GM10248 (cell line): Measurements from ENCODE around the gene GTSE1.

Experiments
- CTCF ChIA-PET: fragments of 300-600 bp; sonication (Branson Sonifier 250); formaldehyde crosslinking; extraction: SDS; loops from one replicate; lab custom pipeline; 2021; ENCODE audit warnings: antibody characterized with exemption; lab: Yijun Ruan, JAX
- POLR2A ChIA-PET: fragments of 350-650 bp; sonication (Branson Sonifier 250); formaldehyde crosslinking; extraction: SDS; loops from one replicate; lab custom pipeline; 2020; ENCODE audit warnings: antibody characterized with exemption; lab: Yijun Ruan, JAX
- DNase-seq: peaks from one replicate; pipeline ENCODE4 v3.0.0; 2012; ENCODE audit errors: extremely low spot score
- TF ChIP-seq, protein P1 (sequence below): IDR thresholded peaks from 2 replicates; pipeline ENCODE4 v1.5.1; 2012; ENCODE audit warnings: mild to moderate bottlenecking, low read depth; ENCODE audit errors: extremely low read depth, missing control alignments, control extremely low read depth

The GTSE1 gene

DNA sequence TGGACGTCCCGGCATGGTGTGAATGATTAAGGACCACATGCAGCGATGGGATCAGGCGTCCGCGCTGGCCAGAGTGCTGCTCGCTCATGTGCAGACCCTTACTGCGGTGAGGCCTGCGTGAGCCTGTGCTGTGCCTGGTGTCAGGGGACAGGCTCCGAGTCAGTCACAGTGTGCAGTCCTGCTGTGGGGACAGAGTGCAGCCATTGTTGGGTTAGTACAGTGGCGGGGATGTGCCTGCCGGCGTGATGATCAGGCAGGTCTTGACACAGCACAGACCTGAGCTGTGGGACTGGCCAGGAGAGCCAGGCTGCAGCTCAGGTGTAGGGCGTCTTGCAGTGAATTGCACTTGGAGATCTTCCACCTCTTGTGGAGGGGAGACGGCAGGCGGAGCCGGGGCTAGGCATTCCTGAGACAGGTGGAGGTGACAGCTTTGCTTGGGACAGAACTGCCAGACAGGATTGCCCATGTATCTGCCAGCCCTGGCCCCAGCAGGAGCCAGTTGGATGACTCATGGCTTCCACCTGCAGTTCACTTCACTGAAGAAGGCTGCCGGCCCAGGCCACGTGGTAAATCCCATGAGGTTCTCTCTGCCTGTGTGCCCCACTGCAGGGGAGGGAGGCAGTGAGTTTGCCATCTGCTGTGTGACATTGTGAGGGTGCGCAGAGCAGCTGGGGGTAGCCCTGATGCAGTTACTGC lies 56.2 kb downstream of the GTSE1 start:
- no peak for DNase-seq
- ChIA-PET CTCF (interaction anchor here (0.9 to 1.6 kb wide), 2 partner anchors 15 to 189 kb away, joined by 4 to 5 read pairs; no protein-coding TSS in a partner anchor), POLR2A (interaction anchor here (0.6 kb wide), 1 partner anchor 13 kb away, joined by 3 read pairs; no protein-coding TSS in a partner anchor)
- TF ChIP-seq, protein P1, sequence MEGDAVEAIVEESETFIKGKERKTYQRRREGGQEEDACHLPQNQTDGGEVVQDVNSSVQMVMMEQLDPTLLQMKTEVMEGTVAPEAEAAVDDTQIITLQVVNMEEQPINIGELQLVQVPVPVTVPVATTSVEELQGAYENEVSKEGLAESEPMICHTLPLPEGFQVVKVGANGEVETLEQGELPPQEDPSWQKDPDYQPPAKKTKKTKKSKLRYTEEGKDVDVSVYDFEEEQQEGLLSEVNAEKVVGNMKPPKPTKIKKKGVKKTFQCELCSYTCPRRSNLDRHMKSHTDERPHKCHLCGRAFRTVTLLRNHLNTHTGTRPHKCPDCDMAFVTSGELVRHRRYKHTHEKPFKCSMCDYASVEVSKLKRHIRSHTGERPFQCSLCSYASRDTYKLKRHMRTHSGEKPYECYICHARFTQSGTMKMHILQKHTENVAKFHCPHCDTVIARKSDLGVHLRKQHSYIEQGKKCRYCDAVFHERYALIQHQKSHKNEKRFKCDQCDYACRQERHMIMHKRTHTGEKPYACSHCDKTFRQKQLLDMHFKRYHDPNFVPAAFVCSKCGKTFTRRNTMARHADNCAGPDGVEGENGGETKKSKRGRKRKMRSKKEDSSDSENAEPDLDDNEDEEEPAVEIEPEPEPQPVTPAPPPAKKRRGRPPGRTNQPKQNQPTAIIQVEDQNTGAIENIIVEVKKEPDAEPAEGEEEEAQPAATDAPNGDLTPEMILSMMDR = no peak

DNA sequence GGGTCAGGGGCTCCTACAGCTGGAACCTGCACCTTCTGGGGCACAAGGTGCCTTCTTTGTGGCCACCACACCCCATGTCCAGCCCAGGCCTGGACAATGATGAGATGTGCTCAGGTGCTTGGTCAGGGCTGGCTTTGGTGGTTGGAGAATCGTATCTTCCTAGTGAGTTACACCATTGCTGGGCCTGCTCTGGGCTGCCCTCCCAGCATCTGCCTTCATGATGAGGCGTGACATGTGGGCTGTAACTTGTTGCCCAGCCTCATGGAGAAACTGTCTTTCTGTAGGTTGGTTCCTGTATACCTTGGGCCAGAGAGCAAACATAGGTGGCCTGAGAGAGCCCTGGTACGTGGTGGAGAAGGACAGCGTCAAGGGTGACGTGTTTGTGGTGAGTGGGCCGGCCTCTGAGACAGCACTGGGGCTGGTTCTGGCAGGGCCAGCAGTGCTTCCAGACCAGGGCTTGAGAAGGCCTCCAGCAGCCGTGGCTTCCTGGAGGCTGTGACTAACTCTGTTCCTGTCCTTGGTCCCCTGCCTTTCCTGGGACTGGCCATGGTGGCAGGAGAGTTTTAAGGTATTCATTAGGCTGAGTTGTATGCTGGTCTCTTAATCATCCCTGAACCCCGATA lies 56.9 kb downstream of the GTSE1 start:
- CTCF ChIA-PET = interaction anchor here (0.9 to 1.6 kb wide), 4 partner anchors 14 to 189 kb away, joined by 4 to 8 read pairs (median 5); no protein-coding TSS in a partner anchor
- DNase-seq = no peak
- TF ChIP-seq, protein P1 = no peak
- POLR2A ChIA-PET = interaction anchor here (0.6 kb wide), 1 partner anchor 14 kb away, joined by 3 read pairs; no protein-coding TSS in a partner anchor

DNA sequence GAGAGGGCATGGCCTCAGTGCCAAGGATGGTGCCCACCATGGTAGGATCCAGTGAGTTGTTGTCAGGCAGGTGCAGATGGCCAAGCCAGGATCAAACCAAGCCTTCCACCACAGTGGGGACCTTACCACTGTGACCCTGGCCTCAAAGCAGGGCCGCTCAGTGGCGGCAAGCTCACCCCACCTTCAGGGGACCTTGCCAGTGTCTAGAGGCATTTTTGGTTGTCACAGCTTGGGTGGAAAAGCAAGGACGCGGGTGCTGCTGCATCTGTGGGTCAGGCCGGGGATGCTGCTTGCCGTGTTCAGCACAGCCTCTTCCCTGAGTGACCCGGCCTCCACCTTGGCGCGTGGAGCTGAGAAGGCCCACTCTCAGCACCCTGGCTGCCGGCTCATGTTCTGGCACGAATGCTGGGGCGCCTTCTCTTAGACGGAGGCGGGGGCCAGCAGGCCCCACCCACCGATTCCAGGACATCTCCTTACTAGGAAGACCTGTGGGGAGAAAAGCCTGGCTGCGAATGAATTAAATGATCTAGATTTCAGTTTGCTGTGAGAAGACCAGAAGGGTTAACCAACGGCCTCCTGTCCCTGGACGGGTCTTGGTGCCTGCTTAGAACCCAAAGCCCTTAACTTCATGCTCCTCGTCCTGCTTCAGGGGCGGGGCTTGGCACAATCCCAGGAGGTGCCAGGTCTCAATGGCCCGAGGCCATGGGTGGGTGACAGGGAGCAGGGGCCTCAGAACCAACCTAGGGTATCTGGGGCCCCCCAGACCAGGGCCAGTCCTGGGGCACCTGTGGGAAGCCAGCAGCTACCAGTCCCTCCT lies 57.7 kb downstream of the GTSE1 start:
- TF ChIP-seq, protein P1 = no peak
- CTCF ChIA-PET = interaction anchor here (1.1 to 1.6 kb wide), 3 partner anchors 13 to 188 kb away, joined by 5 to 8 read pairs (median 5); no protein-coding TSS in a partner anchor
- DNase-seq = no peak
- POLR2A ChIA-PET = no interaction called here

DNA sequence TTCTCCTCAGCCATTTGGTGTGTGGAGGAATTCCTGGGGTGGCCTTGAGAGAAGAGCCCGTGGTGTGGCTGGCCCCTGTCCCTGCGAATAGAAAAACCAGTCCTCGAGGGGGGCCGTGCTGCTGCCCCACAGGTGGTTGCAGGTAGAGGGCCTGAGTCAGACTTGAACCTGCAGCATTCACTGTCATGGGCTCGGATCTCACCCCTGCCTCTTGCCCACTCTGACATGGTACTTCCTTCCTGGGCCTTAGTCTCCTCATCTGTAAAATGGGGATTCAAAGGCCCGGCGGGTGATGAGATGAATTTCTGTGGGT lies 58.3 kb downstream of the GTSE1 start:
- TF ChIP-seq, protein P1 = no peak
- ChIA-PET CTCF (interaction anchor here (1.0 to 1.9 kb wide), 5 partner anchors 12 to 189 kb away, joined by 3 to 8 read pairs (median 4); no protein-coding TSS in a partner anchor), POLR2A (no interaction called here)
- DNase-seq = no peak

DNA sequence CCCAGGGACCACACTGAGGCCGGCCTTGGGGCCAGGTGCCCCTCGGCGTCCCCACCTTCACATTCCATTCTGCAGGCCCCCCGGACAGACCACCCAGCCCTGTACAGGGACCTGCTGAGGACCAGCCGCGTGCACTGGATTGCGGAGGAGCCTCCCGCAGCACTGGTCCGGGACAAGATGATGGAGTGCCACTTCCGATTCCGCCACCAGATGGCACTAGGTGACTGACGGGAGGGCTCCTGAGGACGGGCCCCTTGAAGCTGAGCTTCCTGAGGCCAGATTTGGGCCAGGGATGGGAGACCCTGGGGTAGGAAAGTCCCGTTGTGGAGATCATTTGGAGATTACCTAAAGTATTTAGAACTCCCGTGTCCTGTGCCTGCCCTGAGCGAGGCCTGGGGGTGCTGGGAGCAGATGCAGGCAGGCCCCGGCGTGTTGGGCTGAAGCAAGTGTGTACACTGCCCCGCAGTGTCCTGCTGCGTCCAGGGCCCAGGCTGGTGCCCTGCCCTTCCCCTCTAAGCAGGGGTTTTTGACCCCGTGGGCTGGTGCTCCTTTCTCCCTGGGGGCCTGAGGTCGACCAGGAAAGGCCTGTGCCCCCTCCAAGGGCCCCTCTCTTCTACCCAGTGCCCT lies 58.8 kb downstream of the GTSE1 start:
- peak; percentile 80 for DNase-seq
- ChIA-PET POLR2A (no interaction called here), CTCF (interaction anchor here (1.0 to 3.8 kb wide), 5 partner anchors 12 to 189 kb away, joined by 3 to 27 read pairs (median 4); no protein-coding TSS in a partner anchor)
- TF ChIP-seq, protein P1 = peak; percentile 62
